ENCODE measurements around the gene OR6X1. TPM values are rescaled to one million over a fixed set of nuclear protein-coding genes. Genes with fewer than 3 reads are reported as not detected.
A peak's percentile ranks its signal among the peaks of the same experiment; 100 is the strongest.

OR6X1 gene
- total and polyA plus RNA-seq, 9 of the 15 experiments (the other 6 are each of a cell fraction or from before 2014, with no cell fraction given) = not detected

DNA sequence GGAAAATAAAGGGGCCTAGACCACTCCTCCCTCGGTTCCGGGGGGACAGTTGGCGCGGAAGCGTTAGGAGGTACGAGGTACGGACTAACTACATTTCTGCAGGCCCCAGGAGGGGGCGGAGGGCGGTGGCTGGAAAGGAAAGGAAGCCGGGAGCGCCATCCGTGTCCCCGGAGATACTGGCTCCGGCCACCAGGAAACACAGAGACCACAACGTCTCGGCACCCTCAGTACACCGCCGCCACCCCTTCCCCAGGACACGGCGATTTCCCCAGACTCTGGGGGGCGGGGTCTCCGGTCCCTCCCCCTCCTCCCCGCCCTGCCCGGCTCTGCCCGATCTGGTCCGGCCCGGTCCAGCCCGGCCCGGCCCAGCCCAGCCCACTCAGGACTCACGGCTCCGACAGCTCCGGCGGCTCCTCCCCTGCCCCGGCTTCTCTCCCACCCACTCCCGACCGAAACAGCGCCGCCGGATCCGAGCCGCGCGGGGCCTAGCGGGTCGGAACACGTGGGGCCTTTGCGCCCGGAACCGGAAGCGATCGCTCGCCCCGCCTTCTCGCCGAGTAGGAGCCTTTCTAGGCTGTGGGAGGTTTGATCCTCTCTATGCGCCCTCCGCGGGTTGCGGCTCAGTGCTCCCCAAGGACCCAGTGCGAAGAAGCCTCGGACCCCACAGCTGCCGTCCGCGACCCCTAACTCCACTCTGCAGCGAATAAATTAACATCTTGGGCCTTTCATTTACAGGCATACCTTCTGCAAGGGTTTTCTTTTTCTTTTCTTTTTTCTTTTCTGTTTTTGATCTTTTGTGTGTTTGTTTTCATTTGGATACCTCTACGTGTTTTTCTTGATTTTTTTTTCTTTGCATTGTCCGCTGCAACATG is 12.9 kb downstream of the OR6X1 start, which contains the start of gene ZNF202 (continued):
- TF ChIP-seq, protein P1, sequence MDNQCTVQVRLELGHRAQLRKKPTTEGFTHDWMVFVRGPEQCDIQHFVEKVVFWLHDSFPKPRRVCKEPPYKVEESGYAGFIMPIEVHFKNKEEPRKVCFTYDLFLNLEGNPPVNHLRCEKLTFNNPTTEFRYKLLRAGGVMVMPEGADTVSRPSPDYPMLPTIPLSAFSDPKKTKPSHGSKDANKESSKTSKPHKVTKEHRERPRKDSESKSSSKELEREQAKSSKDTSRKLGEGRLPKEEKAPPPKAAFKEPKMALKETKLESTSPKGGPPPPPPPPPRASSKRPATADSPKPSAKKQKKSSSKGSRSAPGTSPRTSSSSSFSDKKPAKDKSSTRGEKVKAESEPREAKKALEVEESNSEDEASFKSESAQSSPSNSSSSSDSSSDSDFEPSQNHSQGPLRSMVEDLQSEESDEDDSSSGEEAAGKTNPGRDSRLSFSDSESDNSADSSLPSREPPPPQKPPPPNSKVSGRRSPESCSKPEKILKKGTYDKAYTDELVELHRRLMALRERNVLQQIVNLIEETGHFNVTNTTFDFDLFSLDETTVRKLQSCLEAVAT (IDR thresholded peaks at IDR 0.05) = 0 out of 4 replicates have a peak, but pooled peaks of 1 of the 2 experiments have one; percentile 19
- TF ChIP-seq NR2C2 (CRISPR knock-in tag; IDR thresholded peaks at IDR 0.05) (peak; percentile 88), NR2C2 (tag; IDR thresholded peaks at IDR 0.05) (peak; percentile 98), MCM3 (IDR thresholded peaks at IDR 0.05) (no peak), ZNF146 (CRISPR knock-in tag; IDR thresholded peaks at IDR 0.05; ENCODE audit: unreplicated experiment) (no peak), BCL6 (CRISPR knock-in tag; IDR thresholded peaks at IDR 0.05) (no peak), DIDO1 (tag; IDR thresholded peaks at IDR 0.05; ENCODE audit: low read depth) (0 out of 2 replicates have a peak, but pooled peaks have one; percentile 7), ZNF174 (CRISPR knock-in tag; IDR thresholded peaks at IDR 0.05) (no peak), FOXM1 (IDR thresholded peaks at IDR 0.05; ENCODE audit: low read depth) (no peak), FOXM1 (CRISPR knock-in tag; IDR thresholded peaks at IDR 0.05; ENCODE audit: low read depth) (no peak), ZNF436 (CRISPR knock-in tag; IDR thresholded peaks at IDR 0.05) (no peak), EP300 (IDR thresholded peaks at IDR 0.05; ENCODE audit: low read length) (0 out of 2 replicates have a peak, but pooled peaks have one; percentile 5), HMGN3 (IDR thresholded peaks at IDR 0.05; ENCODE audit: borderline replicate concordance, extremely low read depth, insufficient read length, low read depth, low read length) (peak; percentile 59), GATAD2B (IDR thresholded peaks at IDR 0.05; ENCODE audit: borderline replicate concordance) (no peak), SMARCA5 (IDR thresholded peaks at IDR 0.05) (no peak), STAT5A (IDR thresholded peaks at IDR 0.05; ENCODE audit: borderline replicate concordance, low read length) (no peak; the same call in 1 of the 2 replicates), ZNF695 (CRISPR knock-in tag; IDR thresholded peaks at IDR 0.05) (no peak)
- TF ChIP-seq, protein P2, sequence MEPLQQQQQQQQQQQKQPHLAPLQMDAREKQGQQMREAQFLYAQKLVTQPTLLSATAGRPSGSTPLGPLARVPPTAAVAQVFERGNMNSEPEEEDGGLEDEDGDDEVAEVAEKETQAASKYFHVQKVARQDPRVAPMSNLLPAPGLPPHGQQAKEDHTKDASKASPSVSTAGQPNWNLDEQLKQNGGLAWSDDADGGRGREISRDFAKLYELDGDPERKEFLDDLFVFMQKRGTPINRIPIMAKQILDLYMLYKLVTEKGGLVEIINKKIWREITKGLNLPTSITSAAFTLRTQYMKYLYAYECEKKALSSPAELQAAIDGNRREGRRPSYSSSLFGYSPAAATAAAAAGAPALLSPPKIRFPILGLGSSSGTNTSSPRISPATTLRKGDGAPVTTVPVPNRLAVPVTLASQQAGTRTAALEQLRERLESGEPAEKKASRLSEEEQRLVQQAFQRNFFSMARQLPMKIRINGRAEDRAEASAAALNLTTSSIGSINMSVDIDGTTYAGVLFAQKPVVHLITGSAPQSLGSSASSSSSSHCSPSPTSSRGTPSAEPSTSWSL (CRISPR knock-in tag; IDR thresholded peaks at IDR 0.05; ENCODE audit: borderline replicate concordance) = no peak
- TF ChIP-seq, protein P3, sequence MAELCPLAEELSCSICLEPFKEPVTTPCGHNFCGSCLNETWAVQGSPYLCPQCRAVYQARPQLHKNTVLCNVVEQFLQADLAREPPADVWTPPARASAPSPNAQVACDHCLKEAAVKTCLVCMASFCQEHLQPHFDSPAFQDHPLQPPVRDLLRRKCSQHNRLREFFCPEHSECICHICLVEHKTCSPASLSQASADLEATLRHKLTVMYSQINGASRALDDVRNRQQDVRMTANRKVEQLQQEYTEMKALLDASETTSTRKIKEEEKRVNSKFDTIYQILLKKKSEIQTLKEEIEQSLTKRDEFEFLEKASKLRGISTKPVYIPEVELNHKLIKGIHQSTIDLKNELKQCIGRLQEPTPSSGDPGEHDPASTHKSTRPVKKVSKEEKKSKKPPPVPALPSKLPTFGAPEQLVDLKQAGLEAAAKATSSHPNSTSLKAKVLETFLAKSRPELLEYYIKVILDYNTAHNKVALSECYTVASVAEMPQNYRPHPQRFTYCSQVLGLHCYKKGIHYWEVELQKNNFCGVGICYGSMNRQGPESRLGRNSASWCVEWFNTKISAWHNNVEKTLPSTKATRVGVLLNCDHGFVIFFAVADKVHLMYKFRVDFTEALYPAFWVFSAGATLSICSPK (IDR thresholded peaks at IDR 0.05; ENCODE audit: borderline replicate concordance) = no peak
- TF ChIP-seq, protein P4, sequence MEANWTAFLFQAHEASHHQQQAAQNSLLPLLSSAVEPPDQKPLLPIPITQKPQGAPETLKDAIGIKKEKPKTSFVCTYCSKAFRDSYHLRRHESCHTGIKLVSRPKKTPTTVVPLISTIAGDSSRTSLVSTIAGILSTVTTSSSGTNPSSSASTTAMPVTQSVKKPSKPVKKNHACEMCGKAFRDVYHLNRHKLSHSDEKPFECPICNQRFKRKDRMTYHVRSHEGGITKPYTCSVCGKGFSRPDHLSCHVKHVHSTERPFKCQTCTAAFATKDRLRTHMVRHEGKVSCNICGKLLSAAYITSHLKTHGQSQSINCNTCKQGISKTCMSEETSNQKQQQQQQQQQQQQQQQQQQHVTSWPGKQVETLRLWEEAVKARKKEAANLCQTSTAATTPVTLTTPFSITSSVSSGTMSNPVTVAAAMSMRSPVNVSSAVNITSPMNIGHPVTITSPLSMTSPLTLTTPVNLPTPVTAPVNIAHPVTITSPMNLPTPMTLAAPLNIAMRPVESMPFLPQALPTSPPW (CRISPR knock-in tag; IDR thresholded peaks at IDR 0.05) = peak; percentile 96
- TF ChIP-seq, protein P5, sequence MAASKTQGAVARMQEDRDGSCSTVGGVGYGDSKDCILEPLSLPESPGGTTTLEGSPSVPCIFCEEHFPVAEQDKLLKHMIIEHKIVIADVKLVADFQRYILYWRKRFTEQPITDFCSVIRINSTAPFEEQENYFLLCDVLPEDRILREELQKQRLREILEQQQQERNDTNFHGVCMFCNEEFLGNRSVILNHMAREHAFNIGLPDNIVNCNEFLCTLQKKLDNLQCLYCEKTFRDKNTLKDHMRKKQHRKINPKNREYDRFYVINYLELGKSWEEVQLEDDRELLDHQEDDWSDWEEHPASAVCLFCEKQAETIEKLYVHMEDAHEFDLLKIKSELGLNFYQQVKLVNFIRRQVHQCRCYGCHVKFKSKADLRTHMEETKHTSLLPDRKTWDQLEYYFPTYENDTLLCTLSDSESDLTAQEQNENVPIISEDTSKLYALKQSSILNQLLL (CRISPR knock-in tag; IDR thresholded peaks at IDR 0.05; ENCODE audit: borderline replicate concordance) = no peak

Measured in K562 (cell line).